ENCODE data around the gene VBP1. TPM values are rescaled to one million over a fixed set of nuclear protein-coding genes. Genes with fewer than 3 reads are reported as not detected.

VBP1 gene
- polyA plus RNA-seq, 1 of the 3 experiments (the other 2 are of a cell fraction) = 13.8 TPM

DNA sequence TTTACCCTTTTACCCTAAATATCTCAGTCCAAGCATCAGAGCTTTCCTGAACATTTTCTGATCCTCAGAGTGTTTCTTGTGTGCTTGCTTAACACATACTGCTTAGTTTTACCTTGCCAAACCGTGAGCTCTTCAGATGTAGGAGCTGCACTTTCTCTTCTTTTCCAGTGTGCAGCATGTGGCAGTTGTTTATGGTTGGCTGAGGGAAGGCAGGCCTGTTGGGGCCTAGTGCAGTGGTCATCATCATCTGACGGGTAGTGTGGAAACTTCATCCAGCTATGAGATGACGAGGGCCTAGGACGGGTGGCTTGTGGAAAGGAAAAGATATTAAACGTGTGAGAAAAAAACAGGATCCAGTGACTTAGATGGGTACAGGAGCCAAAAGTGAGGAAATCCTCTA, 21.5 kb downstream of the VBP1 start:
- Histone ChIP-seq H3K27me3 (ENCODE audit: insufficient read depth) (no peaks in the 10 kb centered on the region), H3K9ac (no peak overlapping the region), H3K36me3 (replicated peaks in 1 of 2; ENCODE audit: control insufficient read depth in 1 of 2, insufficient read depth in 2 of 2, low read length in 1 of 2) (peaks cover 10 to 31% of the 10 kb centered on the region in 2 experiments), H3K27ac (ENCODE audit: low read depth in 2 of 2, low read length in 1 of 2) (no peak overlapping the region), H3F3A (replicated peaks; ENCODE audit: insufficient read depth) (no peaks in the 10 kb centered on the region), H2AFZ (ENCODE audit: low read depth) (no peak overlapping the region), H3K9me2 (no peaks in the 10 kb centered on the region), H4K20me1 (ENCODE audit: insufficient read depth) (no peaks in the 10 kb centered on the region), H3K4me2 (no peak overlapping the region), H3K9me3 (no peaks in the 10 kb centered on the region), H3K4me1 (ENCODE audit: control insufficient read depth in 1 of 2, insufficient read depth in 2 of 2, low read depth in 1 of 2, low read length in 1 of 2) (no peaks in the 10 kb centered on the region), H3K4me3 (ENCODE audit: low read depth in 2 of 2, low read length in 1 of 2) (no peak overlapping the region), H3K79me2 (ENCODE audit: insufficient read depth) (peaks cover 9% of the 10 kb centered on the region; the same call in 1 of the 2 replicates)
- no peak for TF ChIP-seq YY1 (IDR thresholded peaks at IDR 0.05; ENCODE audit: low read depth)
- no peak for TF ChIP-seq RAD21 (IDR thresholded peaks at IDR 0.05; ENCODE audit: low read length)
- TF ChIP-seq EZH2phosphoT487 (IDR thresholded peaks at IDR 0.05; ENCODE audit: borderline replicate concordance, low read depth) = no peak
- ChIA-PET CTCF (interaction anchor here (0.8 kb wide), 1 partner anchor 21 kb away, joined by 3 read pairs; the partner anchor contains the start of gene VBP1), POLR2A (no interaction called here)
- WGBS (ENCODE audit: low lambda C conversion rate) = 40% methylated on average over 5 of the region's 5 CpGs
- no peak for DNase-seq

DNA sequence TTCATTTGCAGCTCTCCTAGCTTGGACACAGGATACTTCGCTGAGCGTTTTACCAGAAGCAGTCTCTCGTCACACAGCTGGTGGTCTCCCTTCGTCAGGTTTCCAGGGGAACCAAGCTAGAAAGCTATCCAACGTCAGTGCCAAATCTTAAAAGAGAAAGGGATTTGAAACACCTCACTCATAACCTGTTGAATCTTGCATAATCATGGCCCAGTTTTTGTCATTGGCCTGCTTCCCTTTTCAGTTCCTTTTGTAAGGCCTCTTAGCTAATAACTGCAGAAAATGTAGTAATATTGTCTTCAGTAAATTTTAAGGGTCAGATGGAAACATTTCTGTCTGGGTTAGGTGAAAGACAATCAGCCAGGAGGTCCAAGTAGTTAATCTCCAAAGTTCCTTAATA, 26.0 kb downstream of the VBP1 start:
- Histone ChIP-seq H3K79me2 (ENCODE audit: insufficient read depth) (no peaks in the 10 kb centered on the region), H3K27ac (ENCODE audit: low read depth in 2 of 2, low read length in 1 of 2) (no peak overlapping the region), H3F3A (replicated peaks; ENCODE audit: insufficient read depth) (no peaks in the 10 kb centered on the region), H3K4me1 (ENCODE audit: control insufficient read depth in 1 of 2, insufficient read depth in 2 of 2, low read depth in 1 of 2, low read length in 1 of 2) (no peaks in the 10 kb centered on the region), H3K9me3 (no peaks in the 10 kb centered on the region), H3K36me3 (replicated peaks in 1 of 2; ENCODE audit: control insufficient read depth in 1 of 2, insufficient read depth in 2 of 2, low read length in 1 of 2) (peaks cover 2 to 15% of the 10 kb centered on the region in 2 experiments), H4K20me1 (ENCODE audit: insufficient read depth) (no peaks in the 10 kb centered on the region), H3K9me2 (no peaks in the 10 kb centered on the region), H3K4me3 (ENCODE audit: low read depth in 2 of 2, low read length in 1 of 2) (no peak overlapping the region), H2AFZ (ENCODE audit: low read depth) (no peak overlapping the region), H3K27me3 (ENCODE audit: insufficient read depth) (no peaks in the 10 kb centered on the region), H3K9ac (no peak overlapping the region), H3K4me2 (no peak overlapping the region)
- TF ChIP-seq JUND (IDR thresholded peaks at IDR 0.05) (no peak), NFIC (IDR thresholded peaks at IDR 0.05; ENCODE audit: borderline replicate concordance) (no peak), RAD21 (IDR thresholded peaks at IDR 0.05; ENCODE audit: low read length) (no peak), FOXM1 (IDR thresholded peaks at IDR 0.05; ENCODE audit: low read depth) (no peak)
- TF ChIP-seq, protein P1, sequence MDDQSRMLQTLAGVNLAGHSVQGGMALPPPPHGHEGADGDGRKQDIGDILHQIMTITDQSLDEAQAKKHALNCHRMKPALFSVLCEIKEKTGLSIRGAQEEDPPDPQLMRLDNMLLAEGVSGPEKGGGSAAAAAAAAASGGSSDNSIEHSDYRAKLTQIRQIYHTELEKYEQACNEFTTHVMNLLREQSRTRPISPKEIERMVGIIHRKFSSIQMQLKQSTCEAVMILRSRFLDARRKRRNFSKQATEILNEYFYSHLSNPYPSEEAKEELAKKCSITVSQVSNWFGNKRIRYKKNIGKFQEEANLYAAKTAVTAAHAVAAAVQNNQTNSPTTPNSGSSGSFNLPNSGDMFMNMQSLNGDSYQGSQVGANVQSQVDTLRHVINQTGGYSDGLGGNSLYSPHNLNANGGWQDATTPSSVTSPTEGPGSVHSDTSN (IDR thresholded peaks at IDR 0.05) = no peak
- TF ChIP-seq, protein P2, sequence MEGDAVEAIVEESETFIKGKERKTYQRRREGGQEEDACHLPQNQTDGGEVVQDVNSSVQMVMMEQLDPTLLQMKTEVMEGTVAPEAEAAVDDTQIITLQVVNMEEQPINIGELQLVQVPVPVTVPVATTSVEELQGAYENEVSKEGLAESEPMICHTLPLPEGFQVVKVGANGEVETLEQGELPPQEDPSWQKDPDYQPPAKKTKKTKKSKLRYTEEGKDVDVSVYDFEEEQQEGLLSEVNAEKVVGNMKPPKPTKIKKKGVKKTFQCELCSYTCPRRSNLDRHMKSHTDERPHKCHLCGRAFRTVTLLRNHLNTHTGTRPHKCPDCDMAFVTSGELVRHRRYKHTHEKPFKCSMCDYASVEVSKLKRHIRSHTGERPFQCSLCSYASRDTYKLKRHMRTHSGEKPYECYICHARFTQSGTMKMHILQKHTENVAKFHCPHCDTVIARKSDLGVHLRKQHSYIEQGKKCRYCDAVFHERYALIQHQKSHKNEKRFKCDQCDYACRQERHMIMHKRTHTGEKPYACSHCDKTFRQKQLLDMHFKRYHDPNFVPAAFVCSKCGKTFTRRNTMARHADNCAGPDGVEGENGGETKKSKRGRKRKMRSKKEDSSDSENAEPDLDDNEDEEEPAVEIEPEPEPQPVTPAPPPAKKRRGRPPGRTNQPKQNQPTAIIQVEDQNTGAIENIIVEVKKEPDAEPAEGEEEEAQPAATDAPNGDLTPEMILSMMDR (IDR thresholded peaks at IDR 0.05) = no peak
- DNase-seq = no peak
- 56% methylated on average over 5 of the region's 5 CpGs for WGBS (ENCODE audit: low lambda C conversion rate)
- ChIA-PET CTCF (no interaction called here), POLR2A (no interaction called here)

DNA sequence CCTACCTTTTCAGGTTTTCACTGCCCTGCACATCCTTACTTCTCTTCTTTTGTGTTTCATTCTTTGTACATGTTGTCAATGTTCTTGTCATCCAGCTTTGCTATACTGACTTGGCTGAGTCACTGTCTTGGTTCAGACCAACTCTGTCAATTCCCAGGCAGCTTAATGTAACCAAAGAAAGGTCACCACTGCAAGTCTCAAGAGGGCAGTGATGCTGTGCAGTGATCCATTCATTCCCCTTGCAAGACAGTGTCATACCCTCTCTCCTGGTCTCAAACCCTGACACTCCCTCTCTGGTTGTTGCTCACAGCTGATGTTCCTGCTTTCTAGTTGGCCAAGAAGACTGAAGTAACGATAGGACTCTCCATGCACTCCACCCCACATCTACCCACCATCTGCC, 30.5 kb downstream of the VBP1 start:
- Histone ChIP-seq H3K9ac (no peak overlapping the region), H3K36me3 (replicated peaks in 1 of 2; ENCODE audit: control insufficient read depth in 1 of 2, insufficient read depth in 2 of 2, low read length in 1 of 2) (no peaks in the 10 kb centered on the region), H3K9me3 (no peaks in the 10 kb centered on the region), H3K4me2 (no peak overlapping the region), H3K79me2 (ENCODE audit: insufficient read depth) (no peaks in the 10 kb centered on the region; the same call in 1 of the 2 replicates), H3K4me3 (ENCODE audit: low read depth in 2 of 2, low read length in 1 of 2) (no peak overlapping the region), H3K9me2 (no peaks in the 10 kb centered on the region), H2AFZ (ENCODE audit: low read depth) (no peak overlapping the region), H3F3A (replicated peaks; ENCODE audit: insufficient read depth) (no peaks in the 10 kb centered on the region), H3K27me3 (ENCODE audit: insufficient read depth) (no peaks in the 10 kb centered on the region), H4K20me1 (ENCODE audit: insufficient read depth) (no peaks in the 10 kb centered on the region), H3K27ac (ENCODE audit: low read depth in 2 of 2, low read length in 1 of 2) (no peak overlapping the region), H3K4me1 (ENCODE audit: control insufficient read depth in 1 of 2, insufficient read depth in 2 of 2, low read depth in 1 of 2, low read length in 1 of 2) (no peaks in the 10 kb centered on the region)
- POLR2A ChIA-PET = no interaction called here
- DNase-seq = no peak
- CTCF ChIA-PET = no interaction called here
- 47% methylated on average over 1 of the region's 1 CpG for WGBS (ENCODE audit: low lambda C conversion rate)
- TF ChIP-seq CHD2 (IDR thresholded peaks at IDR 0.05; ENCODE audit: low read length, partially characterized antibody) (no peak), SMC3 (IDR thresholded peaks at IDR 0.05; ENCODE audit: low read depth, low read length) (no peak), YY1 (IDR thresholded peaks at IDR 0.05; ENCODE audit: low read depth) (no peak), FOXM1 (IDR thresholded peaks at IDR 0.05; ENCODE audit: low read depth) (no peak), FOSL2 (IDR thresholded peaks at IDR 0.05; ENCODE audit: borderline replicate concordance, low read depth) (no peak), JUND (IDR thresholded peaks at IDR 0.05) (no peak)
- TF ChIP-seq, protein P3, sequence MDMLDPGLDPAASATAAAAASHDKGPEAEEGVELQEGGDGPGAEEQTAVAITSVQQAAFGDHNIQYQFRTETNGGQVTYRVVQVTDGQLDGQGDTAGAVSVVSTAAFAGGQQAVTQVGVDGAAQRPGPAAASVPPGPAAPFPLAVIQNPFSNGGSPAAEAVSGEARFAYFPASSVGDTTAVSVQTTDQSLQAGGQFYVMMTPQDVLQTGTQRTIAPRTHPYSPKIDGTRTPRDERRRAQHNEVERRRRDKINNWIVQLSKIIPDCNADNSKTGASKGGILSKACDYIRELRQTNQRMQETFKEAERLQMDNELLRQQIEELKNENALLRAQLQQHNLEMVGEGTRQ (IDR thresholded peaks at IDR 0.05; ENCODE audit: borderline replicate concordance, low read depth, low read length) = no peak
- TF ChIP-seq, protein P4, sequence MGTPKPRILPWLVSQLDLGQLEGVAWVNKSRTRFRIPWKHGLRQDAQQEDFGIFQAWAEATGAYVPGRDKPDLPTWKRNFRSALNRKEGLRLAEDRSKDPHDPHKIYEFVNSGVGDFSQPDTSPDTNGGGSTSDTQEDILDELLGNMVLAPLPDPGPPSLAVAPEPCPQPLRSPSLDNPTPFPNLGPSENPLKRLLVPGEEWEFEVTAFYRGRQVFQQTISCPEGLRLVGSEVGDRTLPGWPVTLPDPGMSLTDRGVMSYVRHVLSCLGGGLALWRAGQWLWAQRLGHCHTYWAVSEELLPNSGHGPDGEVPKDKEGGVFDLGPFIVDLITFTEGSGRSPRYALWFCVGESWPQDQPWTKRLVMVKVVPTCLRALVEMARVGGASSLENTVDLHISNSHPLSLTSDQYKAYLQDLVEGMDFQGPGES (IDR thresholded peaks at IDR 0.05; ENCODE audit: low read depth, low read length) = no peak
- TF ChIP-seq, protein P5, sequence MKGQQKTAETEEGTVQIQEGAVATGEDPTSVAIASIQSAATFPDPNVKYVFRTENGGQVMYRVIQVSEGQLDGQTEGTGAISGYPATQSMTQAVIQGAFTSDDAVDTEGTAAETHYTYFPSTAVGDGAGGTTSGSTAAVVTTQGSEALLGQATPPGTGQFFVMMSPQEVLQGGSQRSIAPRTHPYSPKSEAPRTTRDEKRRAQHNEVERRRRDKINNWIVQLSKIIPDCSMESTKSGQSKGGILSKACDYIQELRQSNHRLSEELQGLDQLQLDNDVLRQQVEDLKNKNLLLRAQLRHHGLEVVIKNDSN (IDR thresholded peaks at IDR 0.05; ENCODE audit: borderline replicate concordance, low read depth) = no peak
